HCT116 (cell line): ENCODE data around the gene LDLR. TPM values are rescaled to one million over a fixed set of nuclear protein-coding genes. Genes with fewer than 3 reads are reported as not detected.
A peak's percentile ranks its signal among the peaks of the same experiment; 100 is the strongest.
"Not testable (repeated sequence)": the region's sequence is repeated elsewhere in the genome, so short reads cannot be mapped to it uniquely, and the experiment has no call there.

ENCODE experiments used
- ATAC-seq: fragments of 200-7000 bp; cut with Tn5 transposase; 2 replicates; pipeline ENCODE4 v1.9.1; 2020; ENCODE audit warnings: mild to moderate bottlenecking, moderate library complexity
- BruUV-seq: library from RNA; stranded (reverse); fragments of 400-500 nt; replicated peaks from 2 replicates; lab custom pipeline; 2021; lab: Mats Ljungman, UMichigan
- CTCF ChIA-PET: fragments of 300-600 bp; sonication (Branson Sonifier 250); formaldehyde crosslinking; loops from one replicate; lab custom pipeline; 2021; ENCODE audit warnings: antibody characterized with exemption; lab: Charles Lee
- POLR2A ChIA-PET: fragments of 300-600, 350-600 bp; sonication (Branson Sonifier 250); formaldehyde crosslinking; loops from one replicate; lab custom pipeline; 2021; ENCODE audit warnings: antibody characterized with exemption; lab: Charles Lee
- RAD21 ChIA-PET, 2 experiments: fragments of 300-600 bp; sonication (Branson Sonifier 250); formaldehyde crosslinking; loops; one replicate each; lab custom pipeline; 2023; ENCODE audit warnings: low total read pairs in 2 of 2; ENCODE audit not compliant: uncharacterized antibody in 2 of 2, unreplicated experiment in 2 of 2, low non-redundant PET in 1 of 2; lab: Charles Lee
- DNase-seq: peaks from one replicate; pipeline ENCODE4 v3.0.0-alpha.2; 2010; ENCODE audit warnings: low read depth, low spot score
- H2AFZ ChIP-seq: fragments of 200-600 bp; shearing (Covaris generic), sonication (generic); 2 replicates; pipeline ENCODE4 v1.6.1; 2017; ENCODE audit warnings: low read depth, mixed run types, mixed read lengths, antibody characterized with exemption, low read length; ENCODE audit not compliant: poor library complexity, severe bottlenecking
- H3K27ac ChIP-seq: 2 replicates; pipeline ENCODE4 v1.5.1; 2012; ENCODE audit warnings: low read depth, low read length
- H3K27me3 ChIP-seq: fragments of 200-600 bp; sonication (generic); 2 replicates; pipeline ENCODE4 v1.6.1; 2016; ENCODE audit warnings: mixed run types, low read length, mixed read lengths; ENCODE audit not compliant: insufficient read depth
- H3K36me3 ChIP-seq, 2 experiments: fragments of 200-500 bp in 1 of 2; fragments of 200-600 bp in 1 of 2; sonication (Bioruptor generic) in 1 of 2; sonication (generic) in 1 of 2; 2 replicates each; pipeline versions ENCODE4 v1.5.1 to v1.6.1; 2014 to 2016; ENCODE audit warnings: low read length in 2 of 2, inconsistent platforms in 1 of 2, mixed read lengths in 1 of 2, mixed run types in 1 of 2; ENCODE audit not compliant: insufficient read depth in 2 of 2, control insufficient read depth in 1 of 2
- H3K4me1 ChIP-seq, 2 experiments: fragments of 200-600 bp in 1 of 2; sonication (generic) in 1 of 2; 2 replicates each; pipeline versions ENCODE4 v1.5.1 to v1.6.1; 2012 to 2017; ENCODE audit warnings: low read length in 2 of 2, inconsistent platforms in 1 of 2, mild to moderate bottlenecking in 1 of 2, mixed read lengths in 1 of 2, mixed run types in 1 of 2, moderate library complexity in 1 of 2; ENCODE audit not compliant: insufficient read depth in 2 of 2, control insufficient read depth in 1 of 2
- H3K4me2 ChIP-seq: fragments of 200-600 bp; sonication (generic); 2 replicates; pipeline ENCODE4 v1.6.1; 2017; ENCODE audit warnings: mixed run types, low read length, mixed read lengths
- H3K4me3 ChIP-seq, 2 experiments: fragments of 200-600 bp in 1 of 2; sonication (generic) in 1 of 2; replicated peaks in 1 of 2; 2 replicates each; pipeline ENCODE4 v1.5.1; 2011 to 2016; ENCODE audit warnings: low read length in 2 of 2, control low read depth in 1 of 2, low read depth in 1 of 2, mild to moderate bottlenecking in 1 of 2, mixed read lengths in 1 of 2, mixed run types in 1 of 2
- H3K79me2 ChIP-seq: fragments of 200-600 bp; sonication (generic); 2 replicates; pipeline ENCODE4 v1.6.1; 2017; ENCODE audit warnings: mild to moderate bottlenecking, mixed run types, low read length, moderate library complexity, mixed read lengths; ENCODE audit not compliant: insufficient read depth
- H3K9ac ChIP-seq: fragments of 200-600 bp; sonication (generic); 2 replicates; pipeline ENCODE4 v1.6.1; 2016; ENCODE audit warnings: low read length, mixed read lengths
- H3K9me2 ChIP-seq: fragments of 200-600 bp; sonication (generic), shearing (Covaris generic); 2 replicates; pipeline ENCODE4 v1.6.1; 2017; ENCODE audit warnings: mixed run types, mild to moderate bottlenecking, moderate library complexity; ENCODE audit not compliant: insufficient read depth
- H3K9me3 ChIP-seq, 2 experiments: fragments of 200-500 bp in 1 of 2; fragments of 200-600 bp in 1 of 2; sonication (Bioruptor generic) in 1 of 2; sonication (generic) in 1 of 2; 2 replicates each; pipeline ENCODE4 v1.6.1; 2014 to 2017; ENCODE audit warnings: low read length in 2 of 2, mixed read lengths in 2 of 2, inconsistent platforms in 1 of 2, low read depth in 1 of 2, mild to moderate bottlenecking in 1 of 2, mixed run types in 1 of 2, moderate library complexity in 1 of 2; ENCODE audit not compliant: control insufficient read depth in 1 of 2, insufficient read depth in 1 of 2
- H4K20me1 ChIP-seq: fragments of 200-600 bp; sonication (generic), shearing (Covaris generic); 2 replicates; pipeline ENCODE4 v1.6.1; 2017; ENCODE audit warnings: mixed run types, mild to moderate bottlenecking, moderate library complexity; ENCODE audit not compliant: insufficient read depth
- CEBPB ChIP-seq: IDR thresholded peaks from 2 replicates; pipeline ENCODE4 v1.6.1; 2012; ENCODE audit warnings: low read depth
- SP1 ChIP-seq: IDR thresholded peaks from 2 replicates; pipeline ENCODE4 v1.6.1; 2012; ENCODE audit warnings: low read depth
- TCF7L2 ChIP-seq: IDR thresholded peaks from 2 replicates; pipeline ENCODE4 v1.7.0; 2011; ENCODE audit warnings: borderline replicate concordance, inconsistent platforms; ENCODE audit not compliant: insufficient read depth, insufficient read length; ENCODE audit errors: extremely low read depth
- ZFX ChIP-seq: fragments of 450-650 bp; IDR thresholded peaks from 2 replicates; pipeline ENCODE4 v1.6.1; 2017
- intact Hi-C: fragments of 100-400 bp; cut with micrococcal nuclease; formaldehyde crosslinking; loops from 2 replicates; pipeline ENCODE4 v1.10.0; 2022
- microRNA-seq: library from miRNA; unstranded; fragments of <30 nt; microRNA quantifications from one replicate; pipeline ENCODE4, GENCODE V29; 2016; ENCODE audit warnings: borderline number of aligned reads
- total RNA-seq: library from RNA; stranded (reverse); gene quantifications from one replicate; pipeline ENCODE4 v1.2.1, GENCODE V29; 2021; ENCODE audit not compliant: unreplicated experiment

The LDLR gene
- total RNA-seq, 1 experiment from 2014 or later, result 92.4 TPM

DNA sequence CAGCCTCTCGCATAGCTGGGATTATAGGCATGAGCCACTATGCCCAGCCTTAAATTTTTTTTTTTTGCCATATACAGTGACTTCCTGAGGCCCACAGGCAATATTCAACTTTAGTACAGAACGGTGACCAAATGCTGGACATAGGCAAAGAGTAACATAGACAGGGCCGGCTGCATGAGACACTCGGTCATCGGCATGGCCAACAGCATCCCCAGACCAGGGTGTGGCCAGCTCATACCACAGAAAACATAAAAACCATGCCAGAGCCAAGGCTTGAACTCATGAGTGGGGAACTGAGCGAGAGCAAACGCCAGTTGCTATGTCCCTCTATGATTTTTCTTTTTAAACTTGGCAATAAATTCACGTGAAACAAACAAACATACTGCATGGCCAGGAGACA lies 91.1 kb downstream of the LDLR start:
- RAD21 ChIA-PET, result no interaction called here
- no peaks in the 10 kb centered on the region for H3K9me3 ChIP-seq
- H3K4me2 ChIP-seq, result no peak overlapping the region
- no peaks in the 10 kb centered on the region for H3K27me3 ChIP-seq
- no peaks in the 10 kb centered on the region for H3K79me2 ChIP-seq
- H3K9me2 ChIP-seq, result no peaks in the 10 kb centered on the region
- no peak overlapping the region for H3K4me3 ChIP-seq
- no TSS peak for BruUV-seq
- H3K4me1 ChIP-seq, result peaks cover 0 to 3% of the 10 kb centered on the region in 2 experiments; a peak in 1 of 4 replicates
- intact Hi-C loops, result no loop called here
- DNase-seq (no peak), ATAC-seq (no peak)
- H3K27ac ChIP-seq, result no peak overlapping the region
- CTCF ChIA-PET, result no interaction called here
- no peak for TF ChIP-seq SP1
- POLR2A ChIA-PET, result no interaction called here
- no peak overlapping the region for H2AFZ ChIP-seq
- peaks cover 0 to 10% of the 10 kb centered on the region in 2 experiments; a peak in 2 of 4 replicates for H3K36me3 ChIP-seq
- H3K9ac ChIP-seq, result no peak overlapping the region
- H4K20me1 ChIP-seq, result no peaks in the 10 kb centered on the region

DNA sequence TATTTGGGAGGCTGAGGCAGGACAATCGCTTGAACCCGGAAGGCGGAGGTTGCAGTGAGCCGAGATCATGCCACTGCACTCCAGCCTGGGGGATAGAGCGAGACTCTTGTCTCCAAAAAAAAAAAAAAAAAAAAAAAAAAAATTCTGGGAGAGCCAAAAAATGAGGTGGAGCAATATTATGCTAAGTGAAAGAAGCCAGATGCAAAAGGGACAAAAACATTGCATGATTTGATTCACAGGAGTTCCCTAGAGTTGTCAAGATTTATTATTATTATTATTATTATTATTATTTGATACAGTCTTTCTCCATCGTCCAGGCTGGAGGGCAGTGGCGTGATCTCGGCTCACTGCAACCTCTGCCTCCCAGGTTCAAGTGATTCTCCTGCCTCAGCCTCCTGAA lies 91.7 kb downstream of the LDLR start:
- H3K4me2 ChIP-seq, POLR2A ChIA-PET, ATAC-seq, DNase-seq, H2AFZ ChIP-seq, H3K27ac ChIP-seq, CTCF ChIA-PET, RAD21 ChIA-PET, H3K9me3 ChIP-seq, H3K36me3 ChIP-seq, BruUV-seq, H3K4me3 ChIP-seq, H3K9ac ChIP-seq, H3K79me2 ChIP-seq, H4K20me1 ChIP-seq, H3K4me1 ChIP-seq, H3K9me2 ChIP-seq, H3K27me3 ChIP-seq, intact Hi-C loops: not testable (repeated sequence)

DNA sequence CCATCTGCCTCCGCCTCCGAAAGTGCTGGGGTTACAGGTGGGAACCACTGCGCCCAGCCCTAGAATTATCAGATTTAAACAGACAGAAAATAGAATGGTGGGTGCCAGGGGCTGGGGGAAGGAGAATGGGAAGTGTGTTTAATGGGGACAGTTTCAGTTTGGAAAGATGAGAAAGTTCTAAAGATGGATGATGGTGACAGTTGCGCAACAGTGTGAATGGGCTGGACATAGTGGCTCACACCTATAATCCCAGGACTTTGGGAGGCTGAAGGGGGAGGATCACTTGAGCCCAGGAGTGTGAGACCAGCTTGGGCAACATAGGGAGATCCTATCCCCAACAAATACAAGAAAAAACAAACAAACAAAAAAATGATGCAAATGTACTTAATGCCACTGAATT lies 92.2 kb downstream of the LDLR start:
- Histone ChIP-seq H2AFZ (no peak overlapping the region), H4K20me1 (no peaks in the 10 kb centered on the region), H3K79me2 (no peaks in the 10 kb centered on the region), H3K27me3 (no peaks in the 10 kb centered on the region), H3K36me3 (peaks cover 0 to 6% of the 10 kb centered on the region in 2 experiments; a peak in 2 of 4 replicates), H3K9me2 (no peaks in the 10 kb centered on the region), H3K4me3 (no peak overlapping the region), H3K4me2 (no peak overlapping the region), H3K9me3 (no peaks in the 10 kb centered on the region), H3K27ac (no peak overlapping the region), H3K4me1 (peaks cover 0 to 3% of the 10 kb centered on the region in 2 experiments; a peak in 1 of 4 replicates), H3K9ac (no peak overlapping the region)
- intact Hi-C loops, result no loop called here
- ATAC-seq (no peak), DNase-seq (no peak)
- TF ChIP-seq TCF7L2 (no peak), ZFX (no peak), CEBPB (peak; percentile 69)
- RAD21 ChIA-PET, result no interaction called here
- no TSS peak for BruUV-seq
- POLR2A ChIA-PET, result no interaction called here
- CTCF ChIA-PET, result no interaction called here

Small RNA genes within 50 kb of the gene (microRNA-seq; reads per million reads assigned to microRNA genes)
- gene MIR6886, result 8.5 reads per million, percentile 24 among the genes with 10 or more reads in this experiment

Other genes with a start within 250 kb of the LDLR start
- 0.74 TPM for gene C19orf38, start 241.0 kb upstream of the LDLR start, total RNA-seq
- 103 TPM for gene CARM1, start 217.9 kb upstream of the LDLR start, total RNA-seq
- gene YIPF2, start 160.8 kb upstream of the LDLR start, total RNA-seq, result 44.7 TPM
- gene TIMM29, start 160.7 kb upstream of the LDLR start, total RNA-seq, result 20.3 TPM
- gene SMARCA4, start 128.4 kb upstream of the LDLR start, total RNA-seq, result 116 TPM
- gene SPC24, start 66.3 kb downstream of the LDLR start, total RNA-seq, result 33.9 TPM
- gene KANK2, start 108.1 kb downstream of the LDLR start, total RNA-seq, result 43.6 TPM
- not detected for gene ANGPTL8, start 150.2 kb downstream of the LDLR start, total RNA-seq
- 82.4 TPM for gene DOCK6, start 173.1 kb downstream of the LDLR start, total RNA-seq
- gene TSPAN16, start 206.7 kb downstream of the LDLR start, total RNA-seq, result not detected